Vagina (tissue), 2 donors: ENCODE results near the gene PSMD11.
"Not testable (repeated sequence)": the region's sequence is repeated elsewhere in the genome, so short reads cannot be mapped to it uniquely, and the experiment has no call there.

Experiments used
- POLR2A ChIP-seq, 2 donors: fragments of 450-650 bp; IDR thresholded peaks; one replicate each; pipeline ENCODE4 v1.6.1; 2017; ENCODE audit warnings: antibody characterized with exemption in 2 of 2, mild to moderate bottlenecking in 2 of 2, moderate library complexity in 2 of 2
- TF ChIP-seq, protein P1 (sequence below), 3 experiments: fragments of 450-650 bp in 2 of 3; fragments of 200-600 bp in 1 of 3; sonication (generic) in 1 of 3; IDR thresholded peaks; one replicate each; pipeline ENCODE4 v1.5.1; 2017 to 2019; ENCODE audit warnings: antibody characterized with exemption in 3 of 3, mild to moderate bottlenecking in 2 of 3, moderate library complexity in 2 of 3

DNA sequence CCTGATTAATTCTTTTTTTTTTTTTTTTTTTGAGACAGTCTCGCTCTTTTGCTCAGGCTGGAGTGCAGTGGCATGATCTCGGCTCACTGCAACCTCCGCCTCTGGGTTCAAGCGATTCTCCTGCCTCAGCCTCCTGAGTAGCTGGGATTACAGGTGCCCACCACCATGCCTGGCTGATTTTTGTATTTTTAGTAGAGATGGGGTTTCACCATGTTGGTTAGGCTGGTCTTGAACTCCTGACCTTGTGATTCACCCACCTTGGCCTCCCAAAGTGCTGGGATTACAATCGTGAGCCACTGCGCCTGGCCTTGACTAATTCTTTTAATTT is 80.2 kb downstream of the PSMD11 start:
- TF ChIP-seq, protein P1, sequence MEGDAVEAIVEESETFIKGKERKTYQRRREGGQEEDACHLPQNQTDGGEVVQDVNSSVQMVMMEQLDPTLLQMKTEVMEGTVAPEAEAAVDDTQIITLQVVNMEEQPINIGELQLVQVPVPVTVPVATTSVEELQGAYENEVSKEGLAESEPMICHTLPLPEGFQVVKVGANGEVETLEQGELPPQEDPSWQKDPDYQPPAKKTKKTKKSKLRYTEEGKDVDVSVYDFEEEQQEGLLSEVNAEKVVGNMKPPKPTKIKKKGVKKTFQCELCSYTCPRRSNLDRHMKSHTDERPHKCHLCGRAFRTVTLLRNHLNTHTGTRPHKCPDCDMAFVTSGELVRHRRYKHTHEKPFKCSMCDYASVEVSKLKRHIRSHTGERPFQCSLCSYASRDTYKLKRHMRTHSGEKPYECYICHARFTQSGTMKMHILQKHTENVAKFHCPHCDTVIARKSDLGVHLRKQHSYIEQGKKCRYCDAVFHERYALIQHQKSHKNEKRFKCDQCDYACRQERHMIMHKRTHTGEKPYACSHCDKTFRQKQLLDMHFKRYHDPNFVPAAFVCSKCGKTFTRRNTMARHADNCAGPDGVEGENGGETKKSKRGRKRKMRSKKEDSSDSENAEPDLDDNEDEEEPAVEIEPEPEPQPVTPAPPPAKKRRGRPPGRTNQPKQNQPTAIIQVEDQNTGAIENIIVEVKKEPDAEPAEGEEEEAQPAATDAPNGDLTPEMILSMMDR (IDR thresholded peaks at IDR 0.05): not testable (repeated sequence)
- not testable (repeated sequence) for TF ChIP-seq POLR2A (IDR thresholded peaks at IDR 0.05)
